Large intestine (tissue), 12 donors: ENCODE data around the gene TBX6. TPM values are rescaled to one million over a fixed set of nuclear protein-coding genes. Genes with fewer than 3 reads are reported as not detected.
"Not testable (repeated sequence)": the region's sequence is repeated elsewhere in the genome, so short reads cannot be mapped to it uniquely, and the experiment has no call there.

Experiments used
- DNase-seq, 2 donors: peaks; one replicate each; pipeline versions ENCODE4 v3.0.0 to v3.0.0-alpha.2; 2013
- H3K27ac ChIP-seq: one replicate; pipeline ENCODE4 v1.5.1; 2013; ENCODE audit warnings: low read length
- H3K27me3 ChIP-seq: 2 replicates; pipeline ENCODE4 v1.6.1; 2013; ENCODE audit warnings: low read length; ENCODE audit not compliant: control insufficient read depth, insufficient read depth
- H3K36me3 ChIP-seq: 2 replicates; pipeline ENCODE4 v1.6.1; 2013; ENCODE audit warnings: low read length; ENCODE audit not compliant: control insufficient read depth, insufficient read depth
- H3K4me1 ChIP-seq: one replicate; pipeline ENCODE4 v1.6.1; 2013; ENCODE audit warnings: low read length; ENCODE audit not compliant: control insufficient read depth, insufficient read depth
- H3K4me3 ChIP-seq: one replicate; pipeline ENCODE4 v1.5.1; 2013; ENCODE audit warnings: low read length
- H3K9me3 ChIP-seq: one replicate; pipeline ENCODE4 v1.6.1; 2013; ENCODE audit warnings: mild to moderate bottlenecking, low read depth, low read length, moderate library complexity; ENCODE audit not compliant: control insufficient read depth
- WGBS: methylation state at CpG from one replicate; pipeline ENCODE4 v1.1.5; 2013; ENCODE audit warnings: low lambda C conversion rate; ENCODE audit not compliant: insufficient coverage; 5-methylcytosine and 5-hydroxymethylcytosine counted together
- long read RNA-seq, 11 donors: transcript quantifications; one replicate each; lab custom pipeline, GENCODE V29; 2026
- polyA plus RNA-seq: library from polyadenylated mRNA; unstranded; fragments of 120-200 nt; gene quantifications from one replicate; pipeline ENCODE4 v1.2.1, GENCODE V29; 2013

Gene TBX6, protein sequence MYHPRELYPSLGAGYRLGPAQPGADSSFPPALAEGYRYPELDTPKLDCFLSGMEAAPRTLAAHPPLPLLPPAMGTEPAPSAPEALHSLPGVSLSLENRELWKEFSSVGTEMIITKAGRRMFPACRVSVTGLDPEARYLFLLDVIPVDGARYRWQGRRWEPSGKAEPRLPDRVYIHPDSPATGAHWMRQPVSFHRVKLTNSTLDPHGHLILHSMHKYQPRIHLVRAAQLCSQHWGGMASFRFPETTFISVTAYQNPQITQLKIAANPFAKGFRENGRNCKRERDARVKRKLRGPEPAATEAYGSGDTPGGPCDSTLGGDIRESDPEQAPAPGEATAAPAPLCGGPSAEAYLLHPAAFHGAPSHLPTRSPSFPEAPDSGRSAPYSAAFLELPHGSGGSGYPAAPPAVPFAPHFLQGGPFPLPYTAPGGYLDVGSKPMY
- polyA plus RNA-seq = 1.4 TPM
- long read RNA-seq, donor 1 = 0 reads
- long read RNA-seq, donor 2 = 0 reads
- long read RNA-seq, donor 3 = 0 reads
- long read RNA-seq, donor 4 = 0 reads
- long read RNA-seq, donor 5 = 0 reads
- long read RNA-seq, donor 6 = 0 reads
- long read RNA-seq, donor 7 = 0 reads
- long read RNA-seq, donor 8 = 0 reads
- long read RNA-seq, donor 9 = 0 reads
- long read RNA-seq, donor 10 = 0 reads
- long read RNA-seq, donor 11 = 0 reads

DNA sequence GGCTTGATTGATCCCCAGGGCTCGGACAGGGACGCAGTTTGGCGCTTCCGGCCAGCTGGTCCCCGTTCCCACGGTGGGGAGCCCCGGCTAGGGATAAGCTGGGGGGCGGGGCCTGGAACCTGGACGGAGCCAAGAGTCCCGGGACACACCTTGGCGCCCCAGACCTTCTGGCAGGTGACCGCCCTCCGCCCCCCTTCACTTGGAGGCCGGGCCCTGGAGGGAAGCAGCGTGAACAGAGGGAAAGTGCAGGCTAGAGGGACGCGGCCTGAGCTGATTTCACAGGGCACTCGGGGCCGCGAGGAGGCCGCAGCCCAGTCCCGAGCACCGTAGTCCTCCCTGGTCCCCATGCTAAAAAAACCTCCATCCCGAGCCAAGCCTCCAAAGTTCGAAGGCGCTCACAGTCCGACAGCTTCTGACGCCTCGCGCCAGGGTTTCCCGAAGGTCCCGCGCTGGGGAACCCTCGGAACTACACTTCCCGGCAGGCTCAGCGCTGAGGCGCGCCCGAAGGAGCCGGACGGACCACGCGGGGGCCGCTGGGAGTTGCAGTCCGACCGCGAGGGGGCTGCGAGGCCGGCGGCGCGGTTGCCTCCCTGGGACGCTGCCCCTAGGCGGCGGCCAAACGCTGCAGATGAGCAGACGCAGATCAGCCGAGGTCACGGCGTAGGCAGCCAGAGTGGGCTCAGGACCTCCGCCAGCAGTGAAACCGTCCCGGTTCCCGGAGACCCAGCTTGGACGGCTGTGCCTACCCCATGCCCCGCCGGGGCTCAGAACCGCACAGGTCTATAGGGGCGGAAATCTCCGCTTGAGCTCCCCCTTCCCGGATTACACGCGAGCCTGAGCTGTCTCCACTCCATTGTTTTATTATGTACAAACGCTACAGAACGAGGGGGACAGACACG is at the start of gene TBX6:
Gene TBX6, minus strand, starts transcription at position 451 of the 899 bp plus-strand sequence. CDS start 731 bp downstream, outside the sequence.
- no CpG with 5 or more reads among the region's 76 CpGs for WGBS
- Histone ChIP-seq H3K9me3 (peaks cover 5% of the 10 kb centered on the region), H3K27ac (peak within 1 kb of the TSS; percentile 47), H3K4me3 (peak within 1 kb of the TSS; percentile 80), H3K27me3 (no peaks in the 10 kb centered on the region), H3K4me1 (peaks cover 24% of the 10 kb centered on the region), H3K36me3 (peaks cover 15% of the 10 kb centered on the region)
- DNase-seq = peak; percentile 90 to 94

DNA sequence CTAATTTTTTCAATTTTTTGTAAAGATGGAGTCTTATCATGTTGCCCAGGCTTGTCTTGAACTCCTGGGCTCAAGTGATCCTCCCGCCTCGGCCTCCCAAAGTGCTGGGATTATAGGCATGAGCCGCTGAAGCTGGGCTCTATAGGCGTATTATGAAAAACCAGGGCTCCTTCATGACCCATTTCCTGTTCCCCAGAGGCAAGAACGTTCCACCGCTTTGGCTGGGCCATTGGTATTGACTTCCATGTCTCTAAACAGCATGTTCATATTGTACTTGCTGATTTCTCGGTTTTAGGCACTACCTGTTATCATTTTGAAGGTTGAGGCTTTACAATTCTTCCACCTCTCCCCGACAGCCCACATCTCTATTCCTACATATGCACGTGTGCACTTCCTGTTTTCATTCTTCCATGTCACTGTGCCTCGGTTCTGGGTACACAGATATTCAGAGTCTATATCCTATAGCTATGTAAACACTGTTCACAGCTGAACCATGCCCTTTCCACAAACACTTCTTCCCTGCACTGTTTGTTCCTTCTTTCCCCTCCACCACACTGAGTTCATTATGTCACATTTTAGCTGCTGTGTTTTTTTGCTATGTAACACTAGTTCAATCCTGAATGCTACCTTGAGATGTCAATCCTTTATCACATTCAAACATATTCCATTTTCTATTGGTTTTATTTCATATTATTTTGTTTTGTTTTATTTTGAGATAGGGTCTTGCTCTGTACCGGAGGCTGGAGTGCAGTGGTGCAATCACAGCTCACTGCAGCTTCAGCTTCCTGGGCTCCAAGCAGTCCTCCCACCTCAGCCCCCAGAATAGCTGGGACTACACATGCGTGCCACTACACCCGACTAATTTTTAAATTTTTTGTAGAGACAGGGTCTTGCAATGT is 48.1 kb upstream of the TBX6 start:
- Histone ChIP-seq H3K4me3 (no peak overlapping the region), H3K27ac (peak overlapping the region; percentile 25), H3K27me3 (no peaks in the 10 kb centered on the region), H3K4me1 (peaks cover 10% of the 10 kb centered on the region), H3K9me3 (no peaks in the 10 kb centered on the region), H3K36me3 (no peaks in the 10 kb centered on the region)
- WGBS = 8% methylated on average over 3 of the region's 13 CpGs
- peak; percentile 39 to 76 for DNase-seq

DNA sequence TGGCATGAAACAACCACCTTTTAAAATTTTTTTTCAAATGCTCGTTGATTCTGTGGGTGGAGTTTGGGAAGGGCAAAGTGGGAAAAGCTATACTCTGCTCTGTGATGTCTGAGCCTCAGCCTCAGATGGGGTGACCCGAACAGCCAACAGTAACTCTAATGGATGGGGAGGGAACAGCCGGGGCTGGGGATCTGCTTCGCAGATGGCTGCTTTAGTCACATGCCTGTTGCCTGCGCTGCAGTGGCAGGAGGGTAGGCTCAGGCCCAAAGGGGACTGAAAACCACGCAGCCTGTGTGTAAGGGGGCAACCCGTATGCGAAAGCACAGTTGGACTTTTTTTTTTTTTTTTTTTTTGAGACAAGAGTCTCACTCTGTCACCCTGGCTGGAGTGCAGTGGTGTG is 46.2 kb upstream of the TBX6 start:
- H3K4me1 ChIP-seq = peaks cover 10% of the 10 kb centered on the region
- no peaks in the 10 kb centered on the region for H3K27me3 ChIP-seq
- WGBS = no CpG with 5 or more reads among the region's 8 CpGs
- H3K4me3 ChIP-seq = no peak overlapping the region
- no peaks in the 10 kb centered on the region for H3K9me3 ChIP-seq
- no peak overlapping the region for H3K27ac ChIP-seq
- H3K36me3 ChIP-seq = no peaks in the 10 kb centered on the region
- no peak for DNase-seq

- no peaks in the 10 kb centered on the region for H3K27me3 ChIP-seq
- H3K27ac ChIP-seq = no peak overlapping the region
- no peak overlapping the region for H3K4me3 ChIP-seq
- H3K36me3 ChIP-seq = no peaks in the 10 kb centered on the region
- H3K4me1 ChIP-seq = peaks cover 10% of the 10 kb centered on the region
- no peaks in the 10 kb centered on the region for H3K9me3 ChIP-seq
- 76% methylated on average over 3 of the region's 11 CpGs for WGBS
- DNase-seq = no peak
Measured at GRCh38 chr16:30136971-30137605, 45.4 kb upstream of the TBX6 start.

GRCh38 chr16:30132591-30132990 is 40.9 kb upstream of the TBX6 start:
- H3K36me3 ChIP-seq = no peaks in the 10 kb centered on the region
- H3K27me3 ChIP-seq = no peaks in the 10 kb centered on the region
- H3K9me3 ChIP-seq = no peaks in the 10 kb centered on the region
- H3K4me1 ChIP-seq = peaks cover 5% of the 10 kb centered on the region
- H3K4me3 ChIP-seq = no peak overlapping the region
- WGBS = 100% methylated on average over 1 of the region's 3 CpGs
- no peak for DNase-seq
- H3K27ac ChIP-seq = no peak overlapping the region

- no peak for DNase-seq
Measured at GRCh38 chr16:30131869-30132475, 40.2 kb upstream of the TBX6 start.

GRCh38 chr16:30127993-30128392 is 36.3 kb upstream of the TBX6 start:
- no peak overlapping the region for H3K4me3 ChIP-seq
- H3K27me3 ChIP-seq = no peaks in the 10 kb centered on the region
- no peaks in the 10 kb centered on the region for H3K36me3 ChIP-seq
- DNase-seq = peak; percentile 54 to 66
- WGBS = no CpG with 5 or more reads among the region's 1 CpG
- no peaks in the 10 kb centered on the region for H3K9me3 ChIP-seq
- no peak overlapping the region for H3K27ac ChIP-seq
- peaks cover 5% of the 10 kb centered on the region for H3K4me1 ChIP-seq

More at GRCh38 chr16:30131869-30132475, 40.2 kb upstream of the TBX6 start:
- H3K27ac ChIP-seq = no peak overlapping the region
- no peak overlapping the region for H3K4me3 ChIP-seq
- H3K36me3 ChIP-seq = no peaks in the 10 kb centered on the region
- H3K27me3 ChIP-seq = no peaks in the 10 kb centered on the region
- no CpG with 5 or more reads among the region's 4 CpGs for WGBS
- H3K4me1 ChIP-seq = peaks cover 5% of the 10 kb centered on the region
- no peaks in the 10 kb centered on the region for H3K9me3 ChIP-seq

GRCh38 chr16:30125690-30126089 is 34.0 kb upstream of the TBX6 start:
- not testable (repeated sequence) for H3K36me3 ChIP-seq, H3K27me3 ChIP-seq, H3K9me3 ChIP-seq, DNase-seq, H3K4me3 ChIP-seq, H3K27ac ChIP-seq
- peaks cover 17% of the 10 kb centered on the region for H3K4me1 ChIP-seq
- WGBS = 80% methylated on average over 1 of the region's 9 CpGs

GRCh38 chr16:30124985-30125379 is 33.3 kb upstream of the TBX6 start:
- Histone ChIP-seq H3K9me3 (no peaks in the 10 kb centered on the region), H3K4me3 (no peak overlapping the region), H3K27me3 (no peaks in the 10 kb centered on the region), H3K4me1 (peaks cover 23% of the 10 kb centered on the region), H3K27ac (no peak overlapping the region), H3K36me3 (peaks cover 7% of the 10 kb centered on the region)
- WGBS = no CpG with 5 or more reads among the region's 4 CpGs
- DNase-seq = no peak
